GM20000 (cell line): ENCODE results near the gene SERGEF.

Experiments
- DNase-seq: peaks from one replicate; pipeline ENCODE4 v3.0.0; 2012; ENCODE audit warnings: low spot score
- TF ChIP-seq, protein P1 (sequence below): IDR thresholded peaks from 2 replicates; pipeline ENCODE4 v1.5.1; 2012; ENCODE audit warnings: mild to moderate bottlenecking, control low read depth; ENCODE audit errors: extremely low read depth, missing control alignments

The SERGEF gene

DNA sequence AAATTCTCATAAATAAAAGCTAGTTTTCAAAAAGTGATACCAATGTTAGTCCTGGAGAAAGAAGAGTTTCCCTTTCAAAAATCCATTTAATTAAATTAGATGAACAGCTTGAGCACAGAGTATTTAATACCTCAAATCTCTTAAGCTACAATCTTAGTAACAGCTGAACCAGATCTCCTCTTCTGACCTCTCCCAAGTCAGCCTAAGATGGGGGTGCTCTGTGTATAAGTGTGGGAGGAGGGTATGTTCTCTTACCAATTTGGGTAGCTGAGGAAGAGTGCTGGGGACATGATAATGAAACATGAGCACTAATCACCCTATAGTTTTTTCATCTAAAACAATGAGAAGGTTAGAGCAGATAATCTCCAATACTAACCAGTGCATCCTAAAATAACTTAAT lies 23.6 kb upstream of the SERGEF start:
- TF ChIP-seq, protein P1, sequence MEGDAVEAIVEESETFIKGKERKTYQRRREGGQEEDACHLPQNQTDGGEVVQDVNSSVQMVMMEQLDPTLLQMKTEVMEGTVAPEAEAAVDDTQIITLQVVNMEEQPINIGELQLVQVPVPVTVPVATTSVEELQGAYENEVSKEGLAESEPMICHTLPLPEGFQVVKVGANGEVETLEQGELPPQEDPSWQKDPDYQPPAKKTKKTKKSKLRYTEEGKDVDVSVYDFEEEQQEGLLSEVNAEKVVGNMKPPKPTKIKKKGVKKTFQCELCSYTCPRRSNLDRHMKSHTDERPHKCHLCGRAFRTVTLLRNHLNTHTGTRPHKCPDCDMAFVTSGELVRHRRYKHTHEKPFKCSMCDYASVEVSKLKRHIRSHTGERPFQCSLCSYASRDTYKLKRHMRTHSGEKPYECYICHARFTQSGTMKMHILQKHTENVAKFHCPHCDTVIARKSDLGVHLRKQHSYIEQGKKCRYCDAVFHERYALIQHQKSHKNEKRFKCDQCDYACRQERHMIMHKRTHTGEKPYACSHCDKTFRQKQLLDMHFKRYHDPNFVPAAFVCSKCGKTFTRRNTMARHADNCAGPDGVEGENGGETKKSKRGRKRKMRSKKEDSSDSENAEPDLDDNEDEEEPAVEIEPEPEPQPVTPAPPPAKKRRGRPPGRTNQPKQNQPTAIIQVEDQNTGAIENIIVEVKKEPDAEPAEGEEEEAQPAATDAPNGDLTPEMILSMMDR = no peak
- DNase-seq = no peak

DNA sequence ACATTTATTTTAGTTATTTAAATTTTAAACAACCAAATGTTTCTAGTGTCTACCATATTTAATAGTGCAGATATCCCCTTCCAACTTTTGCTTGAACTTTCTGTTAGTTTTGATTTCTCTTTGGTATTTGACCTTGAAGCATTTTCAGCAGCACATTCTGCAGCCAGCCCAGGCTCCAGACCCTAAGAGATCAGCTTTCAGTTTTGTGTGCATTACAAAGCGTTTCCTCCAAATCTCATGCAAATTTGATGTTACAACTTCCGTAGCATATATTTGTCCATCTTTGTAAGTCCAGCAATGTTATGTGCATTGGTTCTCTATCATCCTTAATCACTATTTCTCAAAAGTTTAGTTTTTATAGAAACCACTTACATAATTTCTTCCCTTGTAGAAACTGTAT lies 14.6 kb upstream of the SERGEF start:
- TF ChIP-seq, protein P1 = no peak
- DNase-seq = no peak

DNA sequence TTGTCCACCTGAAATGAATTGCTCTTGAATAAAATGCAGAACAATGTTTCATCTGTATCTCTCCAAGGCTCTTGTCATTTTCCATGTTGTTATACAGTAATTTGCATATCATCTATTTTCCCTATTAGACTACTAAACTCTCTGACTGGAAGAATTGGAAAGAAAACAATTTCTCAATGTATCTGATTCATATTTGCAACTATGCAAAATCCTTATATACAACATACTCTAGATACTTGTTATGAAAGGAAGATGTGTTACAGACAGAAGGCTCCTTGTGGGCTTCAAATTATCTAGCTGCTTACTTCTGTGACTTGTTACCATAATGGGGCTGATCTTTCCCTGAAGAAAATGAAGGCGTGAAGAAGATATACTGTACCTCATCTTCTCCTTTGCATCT lies 9.6 kb upstream of the SERGEF start:
- TF ChIP-seq, protein P1 = no peak
- no peak for DNase-seq

DNA sequence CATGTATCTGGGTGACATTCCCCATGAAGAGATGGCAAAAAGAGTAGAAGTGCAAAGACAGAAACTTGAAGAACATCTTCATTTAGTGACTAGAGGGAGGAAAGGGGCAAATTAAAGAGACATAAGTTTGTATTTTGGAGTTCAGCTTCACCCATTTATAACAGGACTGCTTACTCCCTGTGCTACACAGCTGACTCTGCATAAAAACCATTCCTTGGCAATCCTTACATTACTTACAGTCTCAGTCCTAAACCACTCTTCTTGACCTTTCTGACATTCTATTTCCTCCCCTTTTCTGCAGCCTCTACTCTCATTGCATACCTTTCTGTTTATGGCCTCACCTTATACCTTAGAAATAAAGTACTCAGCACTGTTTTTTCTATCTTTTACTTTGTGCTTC lies 6.8 kb upstream of the SERGEF start:
- no peak for DNase-seq
- TF ChIP-seq, protein P1 = no peak

GRCh38 chr11:18016789-18017188 lies 3.9 kb upstream of the SERGEF start:
- no peak for DNase-seq

DNA sequence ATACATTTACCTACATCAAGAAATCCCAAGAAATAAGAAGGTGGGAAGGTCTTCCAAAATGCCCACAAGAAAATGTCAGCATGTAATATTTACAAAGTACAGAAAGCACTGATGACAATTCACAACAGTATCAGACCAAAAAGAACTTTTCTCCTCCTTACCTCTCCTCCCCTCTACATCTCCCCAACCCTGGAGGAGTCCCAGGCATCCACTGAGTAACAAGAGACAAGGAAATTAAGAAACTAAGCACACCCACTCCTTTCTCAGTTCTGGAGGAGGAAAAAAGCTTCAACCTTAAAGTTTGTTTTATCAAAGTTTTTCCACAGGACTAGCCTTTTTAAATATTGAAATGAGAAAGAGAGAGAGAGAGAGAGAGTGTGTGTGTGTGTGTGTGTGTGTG lies 2.0 kb upstream of the SERGEF start:
- DNase-seq = no peak
- TF ChIP-seq, protein P1 = no peak

More at GRCh38 chr11:18016789-18017188, 3.9 kb upstream of the SERGEF start:
- TF ChIP-seq, protein P1 = no peak

- no peak for DNase-seq
- TF ChIP-seq, protein P1 = no peak
Observed at GRCh38 chr11:18013790-18014507, 1.1 kb upstream of the SERGEF start.
